SK-N-SH treated with all-trans-retinoic acid at 6 μM for 48 hours (cell line): Measurements from ENCODE around the gene RFX3.

Source experiments
- ATAC-seq: fragments of 200-7000 bp; cut with Tn5 transposase; 3 replicates; pipeline ENCODE4 v1.9.1; 2020; ENCODE audit warnings: mild to moderate bottlenecking, moderate library complexity
- ARNTL ChIP-seq: fragments of 450-650 bp; formaldehyde crosslinking; IDR thresholded peaks from 2 replicates; pipeline ENCODE4 v1.5.0; 2020; ENCODE audit warnings: low read depth, mild to moderate bottlenecking, moderate library complexity, borderline replicate concordance
- BACH2 ChIP-seq: fragments of 250-450 bp; sonication (Bioruptor Pico); IDR thresholded peaks from 2 replicates; pipeline ENCODE4 v1.9.0; 2021; ENCODE audit warnings: mild to moderate bottlenecking, borderline replicate concordance
- CREB5 ChIP-seq: fragments of 250-450 bp; sonication (Bioruptor Pico); IDR thresholded peaks from 2 replicates; pipeline ENCODE4 v1.5.1; 2020; ENCODE audit warnings: low read depth, mild to moderate bottlenecking, moderate library complexity
- CSDC2 ChIP-seq: fragments of 250-450 bp; sonication (Bioruptor Pico); IDR thresholded peaks from 2 replicates; pipeline ENCODE4 v1.5.0; 2020; ENCODE audit warnings: mild to moderate bottlenecking, moderate library complexity
- CSRNP3 ChIP-seq: fragments of 250-450 bp; sonication (Bioruptor Pico); IDR thresholded peaks from 2 replicates; pipeline ENCODE4 v1.5.1; 2021; ENCODE audit warnings: mild to moderate bottlenecking, moderate library complexity
- ESRRG ChIP-seq: fragments of 250-450 bp; sonication (Bioruptor Pico); IDR thresholded peaks from 2 replicates; pipeline ENCODE4 v1.6.1; 2021; ENCODE audit warnings: mild to moderate bottlenecking
- GLIS3 ChIP-seq: fragments of 250-450 bp; sonication (Bioruptor Pico); IDR thresholded peaks from 2 replicates; pipeline ENCODE4 v1.5.0; 2020; ENCODE audit warnings: mild to moderate bottlenecking, moderate library complexity
- ISL1 ChIP-seq: fragments of 250-450 bp; sonication (Bioruptor Pico); IDR thresholded peaks from 2 replicates; pipeline ENCODE4 v2.1.2; 2022; ENCODE audit warnings: mild to moderate bottlenecking, moderate library complexity
- OSR1 ChIP-seq: fragments of 250-450 bp; sonication (Bioruptor Pico); IDR thresholded peaks from 2 replicates; pipeline ENCODE4 v1.8.0; 2022; ENCODE audit warnings: moderate library complexity, mild to moderate bottlenecking, inconsistent platforms
- PATZ1 ChIP-seq: fragments of 250-450 bp; sonication (Bioruptor Pico); IDR thresholded peaks from 2 replicates; pipeline ENCODE4 v1.8.0; 2020; ENCODE audit warnings: mild to moderate bottlenecking, moderate library complexity, borderline replicate concordance
- POU6F1 ChIP-seq: fragments of 250-450 bp; sonication (Bioruptor Pico); IDR thresholded peaks from 2 replicates; pipeline ENCODE4 v1.8.0; 2021; ENCODE audit warnings: low read depth, mild to moderate bottlenecking, moderate library complexity, borderline replicate concordance
- PPARA ChIP-seq: fragments of 250-450 bp; sonication (Bioruptor Pico); IDR thresholded peaks from 2 replicates; pipeline ENCODE4 v1.5.0; 2020; ENCODE audit warnings: mild to moderate bottlenecking, borderline replicate concordance
- RARB ChIP-seq: fragments of 250-450 bp; sonication (Bioruptor Pico); IDR thresholded peaks from 2 replicates; pipeline ENCODE4 v1.8.0; 2021; ENCODE audit warnings: mild to moderate bottlenecking, moderate library complexity
- SNAI2 ChIP-seq: fragments of 250-450 bp; sonication (Bioruptor Pico); IDR thresholded peaks from 2 replicates; pipeline ENCODE4 v1.5.0; 2020; ENCODE audit warnings: mild to moderate bottlenecking, moderate library complexity
- TCF4 ChIP-seq: fragments of 250-450 bp; sonication (Bioruptor Pico); IDR thresholded peaks from 2 replicates; pipeline ENCODE4 v1.8.0; 2021; ENCODE audit warnings: mild to moderate bottlenecking, moderate library complexity, borderline replicate concordance
- TOX ChIP-seq: fragments of 250-450 bp; sonication (Bioruptor Pico); IDR thresholded peaks from 2 replicates; pipeline ENCODE4 v1.8.0; 2021; ENCODE audit warnings: mild to moderate bottlenecking, moderate library complexity, borderline replicate concordance
- ZC3H10 ChIP-seq: fragments of 250-450 bp; sonication (Bioruptor Pico); IDR thresholded peaks from 2 replicates; pipeline ENCODE4 v1.5.1; 2021; ENCODE audit warnings: mild to moderate bottlenecking, moderate library complexity
- ZFP3 ChIP-seq: fragments of 250-450 bp; sonication (Bioruptor Pico); IDR thresholded peaks from 2 replicates; pipeline ENCODE4 v1.5.0; 2020; ENCODE audit warnings: mild to moderate bottlenecking, moderate library complexity
- ZFP30 ChIP-seq: fragments of 450-650 bp; formaldehyde crosslinking; IDR thresholded peaks from 2 replicates; pipeline ENCODE4 v1.5.0; 2022; ENCODE audit warnings: mild to moderate bottlenecking, moderate library complexity
- ZNF565 ChIP-seq: fragments of 450-650 bp; formaldehyde crosslinking; conservative IDR thresholded peaks from 2 replicates; pipeline ENCODE4 v1.5.0; 2020; ENCODE audit warnings: low read depth, mild to moderate bottlenecking, moderate library complexity
- ZNF70 ChIP-seq: fragments of 450-650 bp; formaldehyde crosslinking; IDR thresholded peaks from 2 replicates; pipeline ENCODE4 v1.5.0; 2020; ENCODE audit warnings: mild to moderate bottlenecking, moderate library complexity
- ZNF8 ChIP-seq: fragments of 450-650 bp; formaldehyde crosslinking; IDR thresholded peaks from 2 replicates; pipeline ENCODE4 v1.5.0; 2020; ENCODE audit warnings: mild to moderate bottlenecking, moderate library complexity

RFX3 gene

GRCh38 chr9:3520564-3520963 is 5.2 kb downstream of the RFX3 start:
- TF ChIP-seq ZFP3 (no peak), SNAI2 (CRISPR knock-in tag) (no peak), OSR1 (CRISPR knock-in tag) (no peak), POU6F1 (CRISPR knock-in tag) (no peak), PPARA (CRISPR knock-in tag) (no peak), ZNF8 (no peak), CSDC2 (CRISPR knock-in tag) (no peak), PATZ1 (CRISPR knock-in tag) (no peak), ZFP30 (CRISPR knock-in tag) (no peak), TOX (CRISPR knock-in tag) (no peak), ISL1 (CRISPR knock-in tag) (no peak)
- TF ChIP-seq, all 23 proteins: peak for 0
- no peak for ATAC-seq

GRCh38 chr9:3517377-3518048 is 8.3 kb downstream of the RFX3 start:
- no peak for ATAC-seq
- no peak for TF ChIP-seq ZNF70
- TF ChIP-seq ZNF565 (CRISPR knock-in tag), result no peak
- no peak for TF ChIP-seq CSRNP3 (CRISPR knock-in tag)
- no peak for TF ChIP-seq ARNTL (CRISPR knock-in tag)
- TF ChIP-seq PPARA (CRISPR knock-in tag), result no peak
- no peak for TF ChIP-seq ESRRG (CRISPR knock-in tag)
- TF ChIP-seq BACH2, result no peak
- no peak for TF ChIP-seq POU6F1 (CRISPR knock-in tag)
- no peak for TF ChIP-seq CSDC2 (CRISPR knock-in tag)
- TF ChIP-seq ZFP3, result no peak
- TF ChIP-seq PATZ1 (CRISPR knock-in tag), result no peak
- no peak for TF ChIP-seq ISL1 (CRISPR knock-in tag)
- no peak for TF ChIP-seq ZNF8
- no peak for TF ChIP-seq OSR1 (CRISPR knock-in tag)
- TF ChIP-seq TCF4, result no peak
- no peak for TF ChIP-seq ZC3H10
- TF ChIP-seq RARB (CRISPR knock-in tag), result no peak
- TF ChIP-seq GLIS3 (CRISPR knock-in tag), result no peak
- no peak for TF ChIP-seq CREB5 (CRISPR knock-in tag)
- no peak for TF ChIP-seq TOX (CRISPR knock-in tag)
